ENCODE measurements around the gene PGC.

Gene PGC

GRCh38 chr6:41746107-41746506 is 1.1 kb downstream of the PGC start:
- DNase-seq (ENCODE audit: low read depth in 3 of 3), result no peak

DNA sequence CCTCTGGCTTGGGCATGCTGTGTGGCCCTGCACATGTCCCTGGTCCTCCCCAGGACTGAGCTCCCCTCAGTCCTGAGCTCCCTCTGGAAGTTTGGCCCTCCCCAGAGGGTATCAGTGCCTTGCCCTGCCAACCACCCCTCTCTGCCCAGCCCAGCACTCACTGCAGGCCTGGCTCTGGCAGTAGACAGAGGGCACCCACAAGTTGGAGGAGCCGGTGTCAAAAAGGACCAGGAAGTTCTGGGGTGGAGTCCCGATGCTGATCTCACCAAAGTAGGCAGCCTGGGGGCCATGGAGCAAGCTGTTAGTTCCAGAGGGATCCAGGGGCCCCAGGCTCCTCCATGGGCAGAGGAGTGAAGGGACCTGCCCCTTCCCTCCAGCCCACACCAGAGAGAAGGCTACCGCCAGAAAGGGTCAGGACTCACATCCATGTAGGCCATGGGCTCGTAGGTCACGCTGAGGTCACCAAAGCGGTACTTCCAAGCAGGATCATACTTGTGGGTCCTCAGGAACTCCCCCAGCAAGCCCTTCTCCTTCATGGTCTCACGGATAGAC is 2.9 kb downstream of the PGC start:
- no peak for DNase-seq (ENCODE audit: low read depth in 3 of 3)

- DNase-seq (ENCODE audit: low read depth in 3 of 3), result no peak
Measured at GRCh38 chr6:41743406-41744235, 3.6 kb downstream of the PGC start.

DNA sequence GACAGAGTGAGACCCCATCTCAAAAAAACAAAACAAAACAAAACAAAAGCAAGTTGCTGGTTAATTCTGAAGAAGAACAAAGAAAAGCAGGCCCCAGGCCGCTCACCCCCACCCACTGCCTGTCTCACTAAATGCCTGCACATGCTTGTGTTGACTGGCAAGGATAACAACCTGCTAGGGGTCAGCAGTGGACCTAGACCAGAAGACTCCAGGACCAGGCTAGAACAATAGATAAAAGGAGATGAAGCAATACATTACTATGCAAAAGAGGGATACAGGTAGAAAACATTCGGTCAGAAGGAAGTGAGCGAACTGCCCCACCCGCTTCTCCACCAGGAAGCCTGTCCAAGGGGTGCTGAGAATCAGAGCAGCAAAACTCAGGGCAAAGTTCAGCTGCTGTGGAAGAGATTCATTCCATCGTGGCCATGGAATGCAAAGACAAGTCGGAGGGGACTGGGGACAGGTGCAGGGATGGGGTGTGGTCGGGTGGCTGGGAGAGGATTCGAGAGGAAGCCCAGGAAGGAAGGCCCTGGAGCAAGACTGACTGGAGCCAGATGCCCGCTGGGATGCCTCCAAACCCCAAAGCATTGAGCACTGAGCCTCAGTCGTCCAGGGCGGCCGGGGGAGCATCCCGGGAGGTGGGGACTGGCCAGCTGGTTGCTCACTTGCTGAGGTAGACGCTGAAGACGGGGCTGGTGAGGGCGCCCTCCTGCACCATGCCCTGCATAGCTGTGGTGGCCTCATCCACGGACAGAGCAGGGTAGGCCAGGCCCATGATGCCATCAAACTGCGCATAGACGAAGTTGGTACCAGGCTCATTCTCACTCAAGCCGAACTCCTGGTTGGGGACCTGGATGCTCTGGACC is 5.3 kb downstream of the PGC start:
- DNase-seq (ENCODE audit: low read depth in 3 of 3), result no peak

- DNase-seq (ENCODE audit: low read depth in 3 of 3), result no peak
Measured at GRCh38 chr6:41740366-41741162, 6.6 kb downstream of the PGC start.

GRCh38 chr6:41739041-41739440 is 8.2 kb downstream of the PGC start:
- DNase-seq (ENCODE audit: low read depth in 3 of 3), result no peak

GRCh38 chr6:41737591-41738130 is 9.5 kb downstream of the PGC start:
- no peak for DNase-seq (ENCODE audit: low read depth in 3 of 3)

GRCh38 chr6:41736800-41737555 is 10.2 kb downstream of the PGC start:
- no peak for DNase-seq (ENCODE audit: low read depth in 3 of 3)

- DNase-seq (ENCODE audit: low read depth in 3 of 3), result no peak
Measured at GRCh38 chr6:41736186-41736733, 10.9 kb downstream of the PGC start.

DNA sequence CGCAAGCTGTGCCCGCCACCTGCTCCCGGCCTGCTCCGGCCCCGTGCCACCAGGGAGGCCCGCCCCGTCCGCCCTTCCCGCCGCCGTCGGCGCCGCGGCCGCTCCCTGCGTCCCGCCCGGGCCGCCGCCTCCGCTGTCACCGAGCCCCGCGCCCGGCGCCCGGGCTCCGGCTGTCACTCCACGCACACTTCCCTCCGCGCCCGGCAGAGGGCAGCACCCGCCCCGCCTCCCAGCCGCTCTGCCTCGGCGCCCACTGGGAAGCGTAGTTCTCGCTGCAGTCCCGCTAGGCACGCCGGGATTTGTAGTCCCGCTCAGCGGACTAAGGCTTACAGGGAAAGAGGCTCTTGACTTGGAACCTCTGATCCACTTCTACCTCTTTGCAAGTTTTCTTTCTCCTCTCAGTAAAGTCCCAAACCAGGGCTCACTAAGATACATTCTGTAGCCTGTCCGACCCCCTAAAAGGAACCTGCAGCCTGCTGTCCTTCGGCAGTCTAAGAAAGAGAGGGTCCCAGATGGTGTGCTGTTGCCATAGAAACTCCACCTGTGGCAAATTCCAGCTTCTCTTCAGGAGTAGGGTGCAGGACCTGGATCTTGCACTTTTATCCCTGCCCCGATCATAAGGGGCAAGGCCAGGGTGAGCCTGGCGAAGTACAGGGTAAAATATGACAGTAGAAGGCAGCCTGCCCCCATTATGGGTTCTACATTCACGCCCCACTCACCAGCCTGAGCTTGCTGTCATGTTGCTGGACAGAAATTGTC is 11.6 kb downstream of the PGC start, which contains the start of gene TFEB:
TSS of gene TFEB (minus strand) at position 182 of the 759 bp plus-strand sequence. CDS start 44,395 bp downstream, outside the sequence.
- peak; percentile 87 to 93 (median 91) for DNase-seq (ENCODE audit: low read depth in 3 of 3)

DNA sequence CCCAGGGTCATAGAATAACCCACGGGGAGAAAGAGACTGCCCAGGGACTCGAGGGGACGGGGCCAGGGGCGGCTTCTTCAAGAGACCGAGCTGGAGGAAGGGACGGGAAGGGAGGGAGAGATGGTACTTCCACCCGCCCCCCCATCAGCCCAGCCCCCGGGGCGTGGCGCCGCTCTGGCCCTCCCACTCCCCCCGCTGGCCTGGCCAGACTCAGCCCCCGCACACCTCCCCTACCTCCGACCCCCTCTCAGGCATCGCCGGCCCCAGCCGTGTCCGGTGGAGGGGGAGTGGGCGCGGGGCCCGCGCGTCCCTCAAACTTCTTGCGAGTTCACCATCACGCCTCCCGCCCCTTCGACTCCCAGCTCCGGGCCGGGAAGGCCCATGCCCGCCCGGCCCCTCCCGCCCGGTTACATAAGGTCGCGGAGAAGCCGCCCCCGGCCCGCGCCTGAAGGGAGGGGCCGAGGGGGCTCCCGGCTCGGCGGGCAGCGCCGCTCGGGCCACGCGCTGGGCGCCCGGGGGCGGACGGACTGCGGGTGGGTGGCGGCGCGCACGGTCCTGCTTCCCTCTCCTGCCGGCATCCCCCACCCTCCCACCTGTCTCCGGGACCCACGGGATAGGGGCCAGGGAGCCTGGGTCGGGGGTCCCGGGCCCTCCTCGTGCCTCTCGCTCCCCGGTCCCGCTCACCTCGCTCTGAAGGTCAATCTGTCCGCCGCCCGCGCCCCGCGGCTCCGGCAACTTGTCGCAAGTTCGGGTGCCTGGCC is 12.4 kb downstream of the PGC start:
- peak; percentile 46 to 50 (median 46) for DNase-seq (ENCODE audit: low read depth in 3 of 3)

DNA sequence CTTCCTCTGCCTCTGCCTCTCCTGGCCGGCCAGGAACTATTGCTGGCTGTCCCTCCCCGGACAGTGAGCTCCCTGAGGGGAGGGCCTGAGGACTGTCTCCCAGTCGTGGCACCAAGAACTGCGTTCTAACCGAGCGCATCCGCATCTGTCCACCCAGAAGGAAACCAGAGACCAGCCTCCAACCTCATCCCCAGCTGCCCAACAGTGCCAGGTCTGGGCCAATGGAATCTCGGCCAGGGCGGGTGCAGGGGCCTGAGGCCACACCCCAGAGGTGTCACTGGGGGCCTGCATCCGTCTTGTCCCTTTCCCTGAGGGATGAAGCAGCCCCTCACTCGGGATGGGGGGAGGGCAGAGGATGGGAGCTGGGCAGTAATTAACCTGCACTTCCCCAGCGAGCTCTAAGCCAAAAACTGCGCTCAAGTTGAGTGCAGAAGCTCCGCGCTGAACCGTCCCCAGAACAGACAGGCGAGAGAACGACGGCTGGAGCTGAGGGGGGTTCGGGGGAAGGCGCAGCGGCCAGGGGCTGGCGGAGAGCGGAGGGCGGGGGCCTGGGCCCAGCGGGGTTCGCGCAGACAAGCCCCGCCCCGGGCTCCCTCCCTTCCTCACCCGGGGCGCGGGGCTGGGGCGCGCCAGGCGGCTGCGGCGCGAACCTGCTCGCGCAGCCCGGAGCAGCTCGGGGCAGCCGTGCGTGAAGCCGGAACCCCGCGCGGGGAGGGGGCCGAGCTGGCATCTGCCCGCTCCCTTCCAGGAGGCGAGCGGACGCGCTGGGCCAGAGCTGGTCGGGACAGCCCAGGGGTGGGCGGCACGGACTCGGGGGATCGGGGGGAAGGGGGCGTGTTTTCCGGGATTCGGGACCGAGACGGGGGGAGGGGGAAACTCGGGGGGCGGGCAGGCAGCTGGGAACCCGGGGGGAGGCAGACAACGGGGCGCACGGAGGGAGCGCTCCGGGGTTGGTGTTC is 13.2 kb downstream of the PGC start:
- peak; percentile 33 to 40 (median 38) for DNase-seq (ENCODE audit: low read depth in 3 of 3)

DNA sequence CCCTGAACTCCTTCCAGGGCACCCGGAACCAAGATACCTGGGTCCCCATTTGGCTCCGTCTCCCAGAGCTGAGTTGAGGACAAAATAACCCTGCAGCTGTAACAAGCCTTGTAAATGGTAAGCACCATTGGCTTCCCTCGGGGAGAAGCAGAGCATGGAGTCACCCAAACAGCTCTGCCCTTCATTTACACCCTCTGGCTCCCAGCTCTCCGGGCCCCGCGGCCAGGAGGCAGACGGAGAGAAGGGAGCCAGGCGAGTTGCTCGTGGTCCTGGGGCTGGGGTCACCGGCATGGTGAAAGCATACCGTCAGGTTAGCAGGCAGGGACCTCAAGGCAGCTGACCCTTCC is 13.9 kb downstream of the PGC start:
- DNase-seq (ENCODE audit: low read depth in 3 of 3), result no peak

GRCh38 chr6:41732591-41733359 is 14.4 kb downstream of the PGC start:
- peak; percentile 18 to 38 (median 22) for DNase-seq (ENCODE audit: low read depth in 3 of 3)

DNA sequence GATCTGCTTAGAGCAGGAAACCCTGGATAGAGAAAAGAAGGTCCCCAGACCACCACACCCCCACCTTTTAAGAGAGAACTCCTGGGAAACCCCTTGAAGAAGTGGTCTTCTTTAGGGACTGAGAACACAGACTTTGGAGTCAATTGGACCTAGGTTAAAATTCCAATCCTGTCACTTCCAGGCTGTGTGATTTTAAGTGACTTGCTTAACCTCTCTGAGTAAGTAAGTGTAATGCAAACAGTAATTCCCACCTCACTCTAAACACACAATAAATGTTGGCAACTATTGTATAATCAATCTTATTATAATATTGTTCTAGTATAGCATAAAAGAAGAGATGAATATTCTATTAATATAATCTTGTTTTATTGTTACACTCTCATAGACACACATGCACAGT is 15.0 kb downstream of the PGC start:
- DNase-seq (ENCODE audit: low read depth in 3 of 3), result no peak

DNA sequence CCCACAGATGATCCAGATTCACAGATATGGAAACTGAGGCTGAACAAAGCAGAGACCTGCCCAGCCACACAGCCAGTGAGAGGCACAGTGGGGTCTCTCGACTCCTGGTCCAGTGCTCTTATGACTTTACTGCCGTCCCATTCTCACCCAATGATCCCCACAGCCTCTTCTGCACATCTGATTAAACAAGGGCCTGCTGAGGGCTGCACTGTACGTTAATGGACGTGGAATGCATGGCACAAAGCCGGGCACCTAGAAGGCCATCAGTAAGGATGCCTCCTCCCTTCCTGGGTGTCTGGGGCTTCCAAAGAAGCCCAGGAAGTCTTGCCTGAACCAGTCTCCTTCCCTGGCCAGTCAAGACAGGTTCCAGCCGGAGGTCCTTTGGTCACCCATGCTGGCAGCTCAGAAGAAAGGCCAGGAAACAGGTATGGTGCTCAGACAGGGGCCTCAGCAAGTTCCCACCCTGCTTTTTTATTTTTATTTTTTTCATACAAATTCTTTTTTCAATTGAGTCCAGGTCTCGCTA is 15.6 kb downstream of the PGC start:
- DNase-seq (ENCODE audit: low read depth in 3 of 3), result no peak
